Heart left ventricle (tissue), 16 donors: ENCODE data around the gene ACSM5. TPM values are rescaled to one million over a fixed set of nuclear protein-coding genes. Genes with fewer than 3 reads are reported as not detected.
A peak's percentile ranks its signal among the peaks of the same experiment; 100 is the strongest.

Source experiments
- ATAC-seq, 4 donors: fragments of 200-7000 bp; cut with Tn5 transposase; one replicate each; pipeline ENCODE4 v1.9.1; 2020 to 2022; ENCODE audit warnings: moderate library complexity in 4 of 4, mild to moderate bottlenecking in 3 of 4, moderate number of reproducible peaks in 1 of 4
- DNase-seq, 5 donors: peaks; one replicate each; pipeline ENCODE4 v3.0.0-alpha.2; 2020
- H3K27ac ChIP-seq, 12 donors: fragments of 200-600 bp; sonication (generic) in 4 of 12; one replicate each; pipeline versions ENCODE4 v1.5.0 to v1.8.0; 2016 to 2022; ENCODE audit warnings: mild to moderate bottlenecking in 2 of 12
- H3K27me3 ChIP-seq, 9 donors: fragments of 200-600 bp; sonication (generic) in 2 of 9; one replicate each; pipeline versions ENCODE4 v1.5.1 to v1.8.0; 2016 to 2022; ENCODE audit warnings: mild to moderate bottlenecking in 3 of 9
- H3K36me3 ChIP-seq, 9 donors: fragments of 200-600 bp; sonication (generic) in 2 of 9; one replicate each; pipeline versions ENCODE4 v1.5.0 to v1.8.0; 2018 to 2022; ENCODE audit warnings: mild to moderate bottlenecking in 2 of 9
- H3K4me1 ChIP-seq, 12 donors: fragments of 200-600 bp; sonication (generic) in 4 of 12; one replicate each; pipeline versions ENCODE4 v1.5.0 to v1.8.0; 2016 to 2022; ENCODE audit warnings: mild to moderate bottlenecking in 3 of 12
- H3K4me3 ChIP-seq, 12 donors: fragments of 200-600 bp; sonication (generic) in 4 of 12; one replicate each; pipeline versions ENCODE4 v1.5.0 to v1.8.0; 2017 to 2022; ENCODE audit warnings: mild to moderate bottlenecking in 9 of 12, moderate library complexity in 4 of 12
- H3K9me3 ChIP-seq, 12 donors: fragments of 200-600 bp; sonication (generic) in 4 of 12; one replicate each; pipeline versions ENCODE4 v1.5.0 to v1.8.0; 2016 to 2022; ENCODE audit warnings: mild to moderate bottlenecking in 1 of 12
- POLR2A ChIP-seq, 2 donors: fragments of 450-650 bp; IDR thresholded peaks; one replicate each; pipeline ENCODE4 v1.6.1; 2017; ENCODE audit warnings: antibody characterized with exemption in 2 of 2, mild to moderate bottlenecking in 2 of 2, moderate library complexity in 2 of 2
- WGBS, 4 donors: extraction: QIAGEN DNeasy Blood & Tissue Kit in 2 of 4; methylation state at CpG; one replicate each; pipeline versions ENCODE4 v1.1.5 to v1.1.7; 2013 to 2018; 5-methylcytosine and 5-hydroxymethylcytosine counted together
- intact Hi-C, 10 donors: fragments of 100-400 bp; cut with DNase I; formaldehyde crosslinking; loops; one replicate each; pipeline versions ENCODE4 v1.11.1 to v1.14.2; 2022
- polyA plus RNA-seq, 2 donors: library from polyadenylated mRNA; stranded (reverse); fragments of 200-250 nt; gene quantifications; one replicate each; pipeline ENCODE4 v1.2.3, GENCODE V29; 2013
- total RNA-seq, 9 donors: library from RNA; depleted of rRNA in 2 of 9; stranded (reverse); fragments of >200 nt in 2 of 9; fragmentation: NEBNext Ultra II Directional in 3 of 9; extraction: Animal tissue kit (Norgen Biotek cat#: 25700) in 3 of 9; gene quantifications; one replicate each; pipeline versions ENCODE4 v1.1.0 to v1.2.4, GENCODE V29; 2016 to 2023
- TF ChIP-seq, protein P1 (sequence below), 12 donors: fragments of 200-600 bp; sonication (generic) in 4 of 12; IDR thresholded peaks; one replicate each; pipeline versions ENCODE4 v1.5.0 to v1.8.0; 2018 to 2022; ENCODE audit warnings: antibody characterized with exemption in 12 of 12, mild to moderate bottlenecking in 5 of 12
- donor health status: ischemic (EF 13 %, LVEDD 7.1; RV severe dilation, severe dysfunction).
- donor health status: healthy with polysubstance abuse.
- donor health status: DM: no; HTN: yes; CAD: no.
- donor health status: DM: no; HTN: no; CAD: no.
- donor health status: ischemic (EF 25% LVEDD 6.9; RV normal size, moderate dysfunction).
- donor health status: ischemic (EF 25% LVEDD 5.7; RV mildly dilated, moderate dysfunction).
- donor health status: healthy.
- donor health status: DM: yes; HTN: yes; CAD: no.
- donor health status: ischemic (EF 35%, LVEDD 5.7; RV mildly dilated, moderate dysfunction).
- donor health status: nonischemic (EF 11% LVEDD 7.7; RV severe dilation, severe dysfunction).
- donor health status: DM: yes; HTN: yes; CAD: no.
- donor health status: PGD.
- donor health status: ischemic (EF 29% LVEDD 5.4; RV normal size, mild dysfunction).
- donor health status: nonischemic (EF 23%, LVEDD 6.1; RV moderate dilation, normal function).

The ACSM5 gene
- total and polyA plus RNA-seq, 11 donors, result 0.17 to 12.6 (median 0.73) TPM; not detected in 1

DNA sequence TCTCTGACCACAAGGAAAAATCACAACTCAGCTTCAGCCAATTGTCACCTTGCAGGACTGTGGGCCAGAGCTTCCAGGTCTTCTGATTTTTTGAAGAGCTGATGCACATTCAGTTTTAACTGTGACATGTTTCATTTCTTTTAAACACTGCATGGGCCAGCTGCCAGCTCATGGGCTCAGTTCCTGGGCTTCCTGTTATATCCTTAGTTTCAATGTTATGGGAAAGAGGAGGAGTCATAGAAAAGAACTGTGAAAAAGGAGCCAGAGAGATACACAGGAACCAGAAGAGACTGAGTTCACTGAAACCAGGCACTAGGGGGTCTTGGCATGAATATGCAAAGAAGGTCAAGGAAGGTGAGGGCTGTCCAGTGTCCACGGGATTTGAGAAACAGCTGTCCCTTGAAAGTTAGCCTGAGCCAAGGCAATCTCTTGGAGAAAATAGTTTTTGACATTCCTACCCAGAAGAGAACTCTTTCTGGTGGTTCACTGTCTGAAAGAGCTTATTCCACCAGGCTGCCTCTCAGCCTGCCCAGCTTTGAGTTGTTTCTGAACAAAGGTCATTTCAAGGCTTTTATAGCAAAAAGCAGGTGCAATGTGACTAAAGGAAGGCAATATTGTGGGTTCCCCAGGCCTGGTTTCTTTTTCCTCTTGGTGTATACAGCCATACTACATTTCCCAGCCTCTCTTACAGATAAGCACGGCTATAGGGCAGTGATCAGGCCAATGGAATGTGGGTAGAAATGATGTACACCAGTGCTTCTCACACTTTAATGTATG lies 15.3 kb upstream of the ACSM5 start:
- ATAC-seq (no peak), DNase-seq (no peak)
- no peak for TF ChIP-seq POLR2A (IDR thresholded peaks at IDR 0.05)
- TF ChIP-seq, protein P1, sequence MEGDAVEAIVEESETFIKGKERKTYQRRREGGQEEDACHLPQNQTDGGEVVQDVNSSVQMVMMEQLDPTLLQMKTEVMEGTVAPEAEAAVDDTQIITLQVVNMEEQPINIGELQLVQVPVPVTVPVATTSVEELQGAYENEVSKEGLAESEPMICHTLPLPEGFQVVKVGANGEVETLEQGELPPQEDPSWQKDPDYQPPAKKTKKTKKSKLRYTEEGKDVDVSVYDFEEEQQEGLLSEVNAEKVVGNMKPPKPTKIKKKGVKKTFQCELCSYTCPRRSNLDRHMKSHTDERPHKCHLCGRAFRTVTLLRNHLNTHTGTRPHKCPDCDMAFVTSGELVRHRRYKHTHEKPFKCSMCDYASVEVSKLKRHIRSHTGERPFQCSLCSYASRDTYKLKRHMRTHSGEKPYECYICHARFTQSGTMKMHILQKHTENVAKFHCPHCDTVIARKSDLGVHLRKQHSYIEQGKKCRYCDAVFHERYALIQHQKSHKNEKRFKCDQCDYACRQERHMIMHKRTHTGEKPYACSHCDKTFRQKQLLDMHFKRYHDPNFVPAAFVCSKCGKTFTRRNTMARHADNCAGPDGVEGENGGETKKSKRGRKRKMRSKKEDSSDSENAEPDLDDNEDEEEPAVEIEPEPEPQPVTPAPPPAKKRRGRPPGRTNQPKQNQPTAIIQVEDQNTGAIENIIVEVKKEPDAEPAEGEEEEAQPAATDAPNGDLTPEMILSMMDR (IDR thresholded peaks at IDR 0.05), result no peak
- intact Hi-C loops, result no loop called here
- no peaks in the 10 kb centered on the region for H3K27me3 ChIP-seq
- 40 to 53% (median 49%) methylated on average over 2 of the region's 2 CpGs for WGBS, 4 donors
- peaks cover 0 to 12% (median 7%) of the 10 kb centered on the region in 12 donors for H3K4me1 ChIP-seq
- H3K27ac ChIP-seq, result peak overlapping the region in 3 of 12 donors; percentile 16 to 24 (median 18)
- no peaks in the 10 kb centered on the region for H3K36me3 ChIP-seq
- no peaks in the 10 kb centered on the region for H3K9me3 ChIP-seq
- H3K4me3 ChIP-seq, result no peak overlapping the region

DNA sequence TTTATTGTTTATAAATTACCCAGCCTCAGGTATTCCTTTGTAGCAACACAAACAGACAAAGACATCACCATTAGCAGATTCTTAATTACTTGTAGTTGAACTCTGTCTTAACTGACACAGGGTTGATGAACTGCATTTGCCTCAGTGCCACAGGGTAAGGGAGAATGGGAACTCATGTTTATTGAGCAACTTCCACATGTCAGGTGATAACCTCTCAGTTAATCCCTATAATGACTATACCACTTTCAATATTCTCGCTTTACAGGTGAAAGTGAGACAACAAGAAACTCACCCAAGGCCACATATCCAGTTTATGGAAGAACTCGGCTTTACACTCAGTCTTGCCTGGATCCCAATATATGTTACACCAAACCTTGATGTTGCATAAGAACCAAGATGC lies 13.4 kb upstream of the ACSM5 start:
- intact Hi-C loops, result no loop called here
- Histone ChIP-seq H3K27ac (no peak overlapping the region), H3K4me3 (no peak overlapping the region), H3K9me3 (no peaks in the 10 kb centered on the region), H3K4me1 (peaks cover 0 to 12% (median 7%) of the 10 kb centered on the region in 12 donors), H3K36me3 (no peaks in the 10 kb centered on the region), H3K27me3 (no peaks in the 10 kb centered on the region)
- DNase-seq, result no peak
- TF ChIP-seq POLR2A (IDR thresholded peaks at IDR 0.05), result no peak
- TF ChIP-seq, protein P1 (IDR thresholded peaks at IDR 0.05), result no peak
- whole genome bisulfite sequencing, 4 donors, result 91 to 100% (median 97%) methylated on average over 2 of the region's 2 CpGs
- no peak for ATAC-seq

DNA sequence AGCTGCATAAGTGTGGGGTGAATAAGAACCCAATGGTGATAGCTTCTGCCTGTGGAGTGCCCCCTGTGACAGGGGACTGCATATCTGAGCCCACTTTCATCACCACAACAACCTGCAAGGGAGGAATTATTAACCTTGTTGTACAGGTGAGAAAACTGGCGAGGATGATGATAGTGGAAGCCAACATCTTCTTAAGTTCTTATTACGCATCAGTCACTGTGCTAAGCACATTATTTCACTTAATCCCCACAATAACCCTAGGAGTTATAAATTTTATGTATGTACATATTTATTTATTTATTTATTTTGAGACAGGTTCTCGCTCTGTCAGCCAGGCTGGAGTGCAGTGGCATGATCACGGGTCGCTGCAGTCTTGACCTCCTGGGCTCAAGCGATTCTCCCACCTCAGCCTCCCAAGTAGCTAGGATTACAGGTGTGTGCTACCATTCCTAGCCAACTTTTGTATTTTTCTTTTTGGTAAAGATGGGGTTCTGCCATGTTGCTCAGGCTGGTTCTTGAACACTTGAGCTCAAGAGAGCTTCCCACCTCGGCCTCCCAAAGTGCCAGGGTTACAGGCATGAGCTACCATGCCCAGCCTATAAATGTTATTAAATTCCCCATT lies 12.4 kb upstream of the ACSM5 start:
- Histone ChIP-seq H3K36me3 (no peaks in the 10 kb centered on the region), H3K27ac (no peak overlapping the region), H3K9me3 (no peaks in the 10 kb centered on the region), H3K4me1 (peaks cover 0 to 12% (median 7%) of the 10 kb centered on the region in 12 donors), H3K4me3 (no peak overlapping the region), H3K27me3 (no peaks in the 10 kb centered on the region)
- intact Hi-C loops, result no loop called here
- ATAC-seq, result no peak
- 95 to 98% (median 97%) methylated on average over 7 of the region's 7 CpGs for WGBS, 4 donors
- DNase-seq, result no peak
- no peak for TF ChIP-seq POLR2A (IDR thresholded peaks at IDR 0.05)
- TF ChIP-seq, protein P1 (IDR thresholded peaks at IDR 0.05), result no peak

DNA sequence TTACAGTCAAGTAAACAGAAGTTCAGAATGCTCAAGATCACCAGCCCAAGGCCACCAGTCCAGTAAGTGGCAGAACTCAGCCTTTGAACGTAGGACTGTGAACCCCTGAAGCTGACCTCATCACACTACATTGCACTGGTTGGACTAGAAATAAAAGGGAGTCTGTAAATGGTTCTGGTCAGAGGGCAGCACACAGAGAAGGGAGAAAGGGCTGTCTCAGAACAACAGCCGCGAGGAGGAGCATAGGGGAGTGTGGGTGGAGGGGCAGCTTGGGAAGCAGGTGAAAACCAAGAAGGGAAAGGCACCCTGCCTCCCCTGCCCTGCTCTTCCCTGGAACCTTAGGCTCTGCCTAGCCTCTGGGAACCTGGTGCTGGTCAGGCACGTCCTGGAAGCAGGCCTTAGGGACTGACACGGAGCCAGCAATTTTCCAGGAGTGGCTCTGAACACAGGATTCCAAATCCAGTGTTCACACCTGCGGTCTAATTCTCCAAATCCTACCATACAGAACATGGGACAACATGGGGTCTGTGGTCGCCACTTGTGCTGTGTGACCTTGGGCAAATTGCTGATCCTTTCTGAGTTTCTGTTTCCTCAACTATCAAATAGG lies 11.8 kb upstream of the ACSM5 start:
- no peaks in the 10 kb centered on the region for H3K36me3 ChIP-seq
- no peak overlapping the region for H3K27ac ChIP-seq
- DNase-seq (no peak), ATAC-seq (peak in 1 of 4 donors; percentile 13)
- H3K4me3 ChIP-seq, result no peak overlapping the region
- no peaks in the 10 kb centered on the region for H3K9me3 ChIP-seq
- TF ChIP-seq POLR2A (IDR thresholded peaks at IDR 0.05), result no peak
- TF ChIP-seq, protein P1 (IDR thresholded peaks at IDR 0.05), result no peak
- no peaks in the 10 kb centered on the region for H3K27me3 ChIP-seq
- 82 to 92% (median 87%) methylated on average over 7 of the region's 7 CpGs for WGBS, 4 donors
- H3K4me1 ChIP-seq, result peaks cover 0 to 12% (median 7%) of the 10 kb centered on the region in 12 donors
- intact Hi-C loops, result no loop called here
